ENCODE data around the gene VEZT.

VEZT gene

GRCh38 chr12:95201056-95201670 is 16.4 kb upstream of the VEZT start:
- no peak for DNase-seq

- no peak for DNase-seq
These were observed 14.7 kb upstream of the VEZT start for GRCh38 chr12:95202691-95203486.

GRCh38 chr12:95203487-95204030 is 14.0 kb upstream of the VEZT start:
- DNase-seq, result no peak

- DNase-seq, result peak; percentile 39
These were observed 13.3 kb upstream of the VEZT start for GRCh38 chr12:95204141-95204866.

- no peak for DNase-seq
These were observed 12.5 kb upstream of the VEZT start for GRCh38 chr12:95205016-95205624.

GRCh38 chr12:95205685-95206084 is 11.9 kb upstream of the VEZT start:
- no peak for DNase-seq

GRCh38 chr12:95206916-95207315 is 10.7 kb upstream of the VEZT start:
- DNase-seq, result no peak

GRCh38 chr12:95207407-95207806 is 10.2 kb upstream of the VEZT start:
- DNase-seq, result no peak

GRCh38 chr12:95208678-95209077 is 8.9 kb upstream of the VEZT start:
- no peak for DNase-seq

GRCh38 chr12:95212586-95212985 is 5.0 kb upstream of the VEZT start:
- no peak for DNase-seq

- no peak for DNase-seq
These were observed 4.5 kb upstream of the VEZT start for GRCh38 chr12:95213119-95213518.

GRCh38 chr12:95213928-95214327 is 3.7 kb upstream of the VEZT start:
- DNase-seq, result no peak

GRCh38 chr12:95214466-95214865 is 3.1 kb upstream of the VEZT start:
- no peak for DNase-seq

GRCh38 chr12:95215949-95216348 is 1.7 kb upstream of the VEZT start:
- no peak for DNase-seq

- DNase-seq, result no peak
These were observed 763 bp upstream of the VEZT start for GRCh38 chr12:95216711-95217376.

- peak; percentile 66 for DNase-seq
These were observed 835 bp downstream of the VEZT start for GRCh38 chr12:95218150-95219133.

GRCh38 chr12:95220190-95220589 is 2.6 kb downstream of the VEZT start:
- no peak for DNase-seq

- no peak for DNase-seq
These were observed 3.1 kb downstream of the VEZT start for GRCh38 chr12:95220726-95221125.

- no peak for DNase-seq
These were observed 6.9 kb downstream of the VEZT start for GRCh38 chr12:95224202-95225170.

- DNase-seq, result no peak
These were observed 8.1 kb downstream of the VEZT start for GRCh38 chr12:95225645-95226212.

Measured in T1000 (cell line).